Endothelial cell of umbilical vein (primary cell): ENCODE measurements around the gene TAF8. TPM values are rescaled to one million over a fixed set of nuclear protein-coding genes. Genes with fewer than 3 reads are reported as not detected.

Experiments used
- BruUV-seq: library from RNA; stranded (reverse); fragments of 400-500 nt; replicated peaks from 2 replicates; lab custom pipeline; 2021; lab: Mats Ljungman, UMichigan
- CTCF ChIA-PET: fragments of 300-600, 350-600 bp; sonication (Branson Sonifier 250); formaldehyde crosslinking; loops from one replicate; lab custom pipeline; 2021; ENCODE audit warnings: antibody characterized with exemption, inconsistent platforms; lab: Charles Lee
- POLR2A ChIA-PET: fragments of 300-600, 350-600 bp; sonication (Branson Sonifier 250); formaldehyde crosslinking; loops from one replicate; lab custom pipeline; 2021; ENCODE audit warnings: antibody characterized with exemption, inconsistent platforms; lab: Charles Lee
- DNase-seq: peaks from one replicate; pipeline ENCODE4 v3.0.0-alpha.2; 2011; ENCODE audit warnings: low read depth, low spot score
- FAIRE-seq: peaks from 2 replicates; lab custom pipeline; 2011; peaks lifted over from hg19 to GRCh38; lab: Jason Lieb, UNC
- H2AFZ ChIP-seq: 2 replicates; pipeline ENCODE4 v1.6.0; 2012; ENCODE audit warnings: low read depth, low read length, control low read depth, inconsistent platforms
- H3K27ac ChIP-seq: 2 replicates; pipeline ENCODE4 v1.5.1; 2011; ENCODE audit warnings: low read depth, mild to moderate bottlenecking, control low read depth, low read length, moderate library complexity; ENCODE audit not compliant: insufficient read depth
- H3K27me3 ChIP-seq, 2 experiments: 2 replicates each; pipeline versions ENCODE4 v1.6.0 to v1.6.1; 2011; ENCODE audit warnings: low read length in 2 of 2, mixed read lengths in 1 of 2; ENCODE audit not compliant: control insufficient read depth in 2 of 2, insufficient read depth in 2 of 2
- H3K36me3 ChIP-seq, 2 experiments: 2 replicates in 1 of 2; 3 replicates in 1 of 2; pipeline ENCODE4 v1.5.1; 2011; ENCODE audit warnings: low read length in 2 of 2, mild to moderate bottlenecking in 1 of 2, moderate library complexity in 1 of 2; ENCODE audit not compliant: control insufficient read depth in 2 of 2, insufficient read depth in 2 of 2; ENCODE audit errors: extremely low read depth in 1 of 2
- H3K4me1 ChIP-seq: 3 replicates; pipeline ENCODE4 v1.5.1; 2011; ENCODE audit warnings: mild to moderate bottlenecking, low read length; ENCODE audit not compliant: control insufficient read depth, insufficient read depth; ENCODE audit errors: extremely low read depth
- H3K4me2 ChIP-seq: 2 replicates; pipeline ENCODE4 v1.6.1; 2011; ENCODE audit warnings: low read length, control low read depth, mixed read lengths; ENCODE audit not compliant: insufficient read depth
- H3K4me3 ChIP-seq, 3 experiments: fragments of 200-600 bp in 1 of 3; sonication (generic), shearing (Covaris generic) in 1 of 3; replicated peaks in 1 of 3; 2 replicates each; pipeline ENCODE4 v1.5.1; 2011 to 2016; ENCODE audit warnings: control low read depth in 3 of 3, low read length in 3 of 3, mild to moderate bottlenecking in 2 of 3, inconsistent platforms in 1 of 3, low read depth in 1 of 3, moderate library complexity in 1 of 3; ENCODE audit not compliant: insufficient read depth in 1 of 3
- H3K79me2 ChIP-seq: 2 replicates; pipeline ENCODE4 v1.6.0; 2012; ENCODE audit warnings: low read length, inconsistent platforms; ENCODE audit not compliant: control insufficient read depth, insufficient read depth
- H3K9ac ChIP-seq: replicated peaks from 2 replicates; pipeline ENCODE3; 2011; ENCODE audit warnings: low read length, control low read depth; ENCODE audit not compliant: insufficient read depth; ENCODE audit errors: extremely low read depth
- H3K9me1 ChIP-seq: replicated peaks from 3 replicates; pipeline ENCODE4 v1.6.0; 2011; ENCODE audit warnings: mild to moderate bottlenecking, low read length; ENCODE audit not compliant: control insufficient read depth, insufficient read depth; ENCODE audit errors: extremely low read depth
- H3K9me3 ChIP-seq: replicated peaks from 2 replicates; pipeline ENCODE4 v1.5.1; 2012; ENCODE audit warnings: low read length, inconsistent platforms; ENCODE audit not compliant: control insufficient read depth, insufficient read depth
- H4K20me1 ChIP-seq: replicated peaks from 2 replicates; pipeline ENCODE3; 2011; ENCODE audit warnings: mild to moderate bottlenecking, low read length; ENCODE audit not compliant: control insufficient read depth, insufficient read depth; ENCODE audit errors: extremely low read depth
- EZH2 ChIP-seq: IDR thresholded peaks from 2 replicates; pipeline ENCODE4 v1.6.1; 2012; ENCODE audit warnings: borderline replicate concordance, low read depth, mild to moderate bottlenecking, moderate library complexity, low read length, inconsistent platforms; ENCODE audit not compliant: severe bottlenecking
- FOS ChIP-seq: IDR thresholded peaks from 2 replicates; pipeline ENCODE4 v1.6.1; 2011; ENCODE audit warnings: mild to moderate bottlenecking, low read length, moderate library complexity, borderline replicate concordance; ENCODE audit not compliant: insufficient read depth
- GATA2 ChIP-seq: IDR thresholded peaks from 2 replicates; pipeline ENCODE4 v1.7.0; 2011; ENCODE audit warnings: low read depth, mild to moderate bottlenecking, moderate library complexity, mixed read lengths, low read length; ENCODE audit not compliant: insufficient read length, insufficient read depth
- JUN ChIP-seq: IDR thresholded peaks from 2 replicates; pipeline ENCODE4 v1.6.1; 2011; ENCODE audit warnings: borderline replicate concordance, low read depth; ENCODE audit not compliant: insufficient read length, insufficient read depth
- MYC ChIP-seq: IDR thresholded peaks from one replicate; pipeline ENCODE4 v1.6.1; 2011; ENCODE audit warnings: mild to moderate bottlenecking, low read depth, low read length
- POLR2A ChIP-seq: IDR thresholded peaks from 2 replicates; pipeline ENCODE4 v1.6.1; 2012; ENCODE audit warnings: low read depth, mild to moderate bottlenecking, control low read depth, low read length
- POLR2AphosphoS5 ChIP-seq: IDR thresholded peaks from 2 replicates; pipeline ENCODE4 v1.6.1; 2012; ENCODE audit warnings: low read depth, mild to moderate bottlenecking, control low read depth, low read length, moderate library complexity; ENCODE audit not compliant: insufficient read depth
- dilution Hi-C: fragments of 300-500 bp; cut with MboI; formaldehyde crosslinking; loops from one replicate; pipeline ENCODE4 v1.15.0; 2019; ENCODE audit warnings: low sequenced_read_pairs; ENCODE audit not compliant: extremely low pct_ligation_motif_present
- intact Hi-C: fragments of 100-400 bp; cut with micrococcal nuclease; formaldehyde crosslinking; loops from one replicate; pipeline ENCODE4 v1.10.0; 2022
- polyA plus RNA-seq, 4 experiments: library from polyadenylated mRNA; depleted of rRNA in 3 of 4; stranded (reverse) in 3 of 4; unstranded in 1 of 4; fragments of >200 nt; gene quantifications; 2 replicates each; pipeline versions ENCODE4 v1.2.1 to v1.2.3, GENCODE V29; 2011 to 2012; ENCODE audit warnings: missing spikeins in 1 of 4
- total RNA-seq: library from RNA; stranded (reverse); gene quantifications from 2 replicates; pipeline ENCODE4 v1.2.3, GENCODE V29; 2021
- TF ChIP-seq, protein P1 (sequence below), 2 donors: IDR thresholded peaks; 1 replicate in 1 of 2; 2 replicates in 1 of 2; pipeline ENCODE4 v1.5.1; 2011; ENCODE audit warnings: low read length in 2 of 2, mild to moderate bottlenecking in 2 of 2, moderate library complexity in 2 of 2, control low read depth in 1 of 2, inconsistent platforms in 1 of 2, low read depth in 1 of 2; ENCODE audit not compliant: insufficient read depth in 1 of 2; ENCODE audit errors: extremely low read depth in 1 of 2
- TF ChIP-seq, protein P2 (sequence below): IDR thresholded peaks from 2 replicates; pipeline ENCODE4 v1.6.1; 2011; ENCODE audit not compliant: insufficient read depth, insufficient read length

The TAF8 gene
- total and polyA plus RNA-seq, 2 donors (not counting 3 experiments of a cell fraction or from before 2014, with no cell fraction given): 32.9 to 45.4 TPM

DNA sequence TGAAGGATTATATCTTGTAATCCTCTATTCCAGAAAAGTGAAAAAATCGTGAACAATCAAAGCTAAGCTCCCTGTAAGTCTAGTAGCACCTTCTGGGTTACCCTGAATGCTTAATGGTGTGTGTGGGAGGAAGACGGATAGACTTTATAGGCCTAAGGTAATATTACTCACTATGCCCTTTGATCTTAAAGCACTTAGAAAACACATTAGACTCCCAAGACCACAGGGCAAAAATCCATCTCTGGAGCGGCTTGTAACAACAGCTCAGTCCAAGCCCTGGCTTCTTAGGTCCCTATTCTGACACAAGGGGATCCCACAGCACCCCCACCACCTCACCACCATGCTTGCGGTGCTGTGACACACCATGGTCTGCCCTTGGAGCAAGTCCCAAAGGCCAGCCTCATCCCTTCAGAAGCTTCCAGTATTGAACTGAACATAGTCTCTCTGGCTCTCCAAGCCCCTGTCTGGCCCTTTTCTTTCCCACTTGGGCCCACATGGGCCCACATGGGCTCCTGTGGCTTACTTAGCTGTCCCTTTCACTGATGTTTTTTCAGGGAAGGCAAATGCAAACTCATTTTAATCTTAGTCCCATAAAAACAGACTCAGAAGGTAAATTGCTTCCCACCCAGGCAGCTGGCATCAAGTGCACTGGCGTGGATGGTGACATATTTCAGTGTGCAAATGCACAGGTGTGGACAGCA, 63.8 kb downstream of the TAF8 start:
- dilution Hi-C loops: no loop called here
- FAIRE-seq: no peak

More for the DNA sequence above, 63.8 kb downstream of the TAF8 start:
- no peak for DNase-seq
- H3K9ac ChIP-seq: no peak overlapping the region
- no peak overlapping the region for H3K4me3 ChIP-seq
- no peaks in the 10 kb centered on the region for H4K20me1 ChIP-seq
- H3K4me1 ChIP-seq: no peaks in the 10 kb centered on the region
- H3K27me3 ChIP-seq: peaks cover 0 to 3% of the 10 kb centered on the region in 2 experiments
- H3K79me2 ChIP-seq: no peaks in the 10 kb centered on the region
- H3K4me2 ChIP-seq: no peak overlapping the region
- CTCF ChIA-PET: interaction anchor here (1.5 to 2.7 kb wide), 2 partner anchors 10 to 19 kb away, joined by 3 to 13 read pairs; no protein-coding TSS in a partner anchor
- H3K9me1 ChIP-seq: no peaks in the 10 kb centered on the region
- no peak overlapping the region for H3K27ac ChIP-seq
- POLR2A ChIA-PET: no interaction called here
- BruUV-seq: no TSS peak
- no peaks in the 10 kb centered on the region for H3K36me3 ChIP-seq
- TF ChIP-seq EZH2 (no peak), FOS (no peak), MYC (no peak), POLR2AphosphoS5 (no peak), POLR2A (no peak), JUN (no peak), GATA2 (no peak)
- TF ChIP-seq, protein P1, sequence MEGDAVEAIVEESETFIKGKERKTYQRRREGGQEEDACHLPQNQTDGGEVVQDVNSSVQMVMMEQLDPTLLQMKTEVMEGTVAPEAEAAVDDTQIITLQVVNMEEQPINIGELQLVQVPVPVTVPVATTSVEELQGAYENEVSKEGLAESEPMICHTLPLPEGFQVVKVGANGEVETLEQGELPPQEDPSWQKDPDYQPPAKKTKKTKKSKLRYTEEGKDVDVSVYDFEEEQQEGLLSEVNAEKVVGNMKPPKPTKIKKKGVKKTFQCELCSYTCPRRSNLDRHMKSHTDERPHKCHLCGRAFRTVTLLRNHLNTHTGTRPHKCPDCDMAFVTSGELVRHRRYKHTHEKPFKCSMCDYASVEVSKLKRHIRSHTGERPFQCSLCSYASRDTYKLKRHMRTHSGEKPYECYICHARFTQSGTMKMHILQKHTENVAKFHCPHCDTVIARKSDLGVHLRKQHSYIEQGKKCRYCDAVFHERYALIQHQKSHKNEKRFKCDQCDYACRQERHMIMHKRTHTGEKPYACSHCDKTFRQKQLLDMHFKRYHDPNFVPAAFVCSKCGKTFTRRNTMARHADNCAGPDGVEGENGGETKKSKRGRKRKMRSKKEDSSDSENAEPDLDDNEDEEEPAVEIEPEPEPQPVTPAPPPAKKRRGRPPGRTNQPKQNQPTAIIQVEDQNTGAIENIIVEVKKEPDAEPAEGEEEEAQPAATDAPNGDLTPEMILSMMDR (IDR thresholded peaks at IDR 0.05; ENCODE audit: extremely low read depth in 1 of 2, insufficient read depth in 1 of 2, low read depth in 1 of 2, low read length in 2 of 2): no peak
- TF ChIP-seq, protein P2, sequence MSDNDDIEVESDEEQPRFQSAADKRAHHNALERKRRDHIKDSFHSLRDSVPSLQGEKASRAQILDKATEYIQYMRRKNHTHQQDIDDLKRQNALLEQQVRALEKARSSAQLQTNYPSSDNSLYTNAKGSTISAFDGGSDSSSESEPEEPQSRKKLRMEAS: no peak
- H3K9me3 ChIP-seq: no peaks in the 10 kb centered on the region
- intact Hi-C loops: no loop called here
- no peak overlapping the region for H2AFZ ChIP-seq
